K562 (cell line): Measurements from ENCODE around the gene C20orf96. TPM values are rescaled to one million over a fixed set of nuclear protein-coding genes. Genes with fewer than 3 reads are reported as not detected.

Experiments
- ATAC-seq: fragments of 200-7000 bp; cut with Tn5 transposase; 3 replicates; pipeline ENCODE4 v1.9.1; 2020; ENCODE audit warnings: moderate library complexity
- BruUV-seq: library from RNA; stranded (reverse); fragments of 400-500 nt; replicated peaks from 2 replicates; lab custom pipeline; 2021; lab: Mats Ljungman, UMichigan
- CTCF ChIA-PET: fragments of 300-600 bp; formaldehyde crosslinking; extraction: SDS; loops from one replicate; lab custom pipeline; 2021; ENCODE audit warnings: low intra/inter-chr PET ratio; lab: Yijun Ruan, JAX
- POLR2A ChIA-PET: fragments of 300-600, 350-650 bp; sonication (Branson Sonifier 250); formaldehyde crosslinking; extraction: SDS; loops from one replicate; lab custom pipeline; 2021; ENCODE audit warnings: antibody characterized with exemption, inconsistent platforms; lab: Yijun Ruan, JAX
- DNase-seq, 4 experiments: peaks; one replicate each; pipeline versions ENCODE4 v3.0.0 to v3.0.0-alpha.2; 2011 to 2018; ENCODE audit warnings: low spot score in 3 of 4, mixed read lengths in 3 of 4; ENCODE audit errors: extremely low read depth in 1 of 4
- FAIRE-seq: peaks from 2 replicates; lab custom pipeline; 2011; peaks lifted over from hg19 to GRCh38; lab: Jason Lieb, UNC
- H2AFZ ChIP-seq: 2 replicates; pipeline ENCODE4 v1.6.0; 2011; ENCODE audit warnings: low read depth, low read length, control low read depth, inconsistent platforms
- H3K27ac ChIP-seq: fragments of 200-600 bp; 3 replicates; pipeline ENCODE4 v1.8.0; 2011; ENCODE audit warnings: low read depth, mild to moderate bottlenecking, control low read depth, inconsistent platforms, low read length, moderate library complexity, mixed read lengths; ENCODE audit errors: extremely low read depth
- H3K27me3 ChIP-seq, 2 experiments: fragments of 300-600 bp in 1 of 2; 2 replicates in 1 of 2; 3 replicates in 1 of 2; pipeline versions ENCODE4 v1.6.0 to v1.8.0; 2011; ENCODE audit warnings: inconsistent platforms in 2 of 2, low read length in 2 of 2, mild to moderate bottlenecking in 1 of 2, mixed read lengths in 1 of 2, moderate library complexity in 1 of 2; ENCODE audit not compliant: control insufficient read depth in 2 of 2, insufficient read depth in 2 of 2
- H3K36me3 ChIP-seq: fragments of 300-600 bp; 3 replicates; pipeline ENCODE4 v1.8.0; 2011; ENCODE audit warnings: mild to moderate bottlenecking, low read length, inconsistent platforms; ENCODE audit not compliant: control insufficient read depth, insufficient read depth
- H3K4me1 ChIP-seq, 2 experiments: fragments of 200-600 bp in 1 of 2; replicated peaks in 1 of 2; 2 replicates in 1 of 2; 3 replicates in 1 of 2; pipeline versions ENCODE4 v1.5.1 to v1.8.0; 2011; ENCODE audit warnings: inconsistent platforms in 2 of 2, low read length in 2 of 2, mild to moderate bottlenecking in 1 of 2, mixed read lengths in 1 of 2, moderate library complexity in 1 of 2; ENCODE audit not compliant: control insufficient read depth in 2 of 2, insufficient read depth in 2 of 2
- H3K4me2 ChIP-seq: 2 replicates; pipeline ENCODE4 v1.6.1; 2011; ENCODE audit warnings: low read length, control low read depth, inconsistent platforms, mixed read lengths; ENCODE audit not compliant: insufficient read depth
- H3K4me3 ChIP-seq: fragments of 200-600 bp; sonication (generic), shearing (Covaris generic); 2 replicates; pipeline ENCODE4 v1.5.1; 2016; ENCODE audit warnings: control low read depth, inconsistent platforms
- H3K79me2 ChIP-seq: fragments of 200-600 bp; 3 replicates; pipeline ENCODE4 v1.8.0; 2011; ENCODE audit warnings: low read length, inconsistent platforms; ENCODE audit not compliant: control insufficient read depth, insufficient read depth
- H3K9ac ChIP-seq, 2 experiments: 2 replicates each; pipeline versions ENCODE4 v1.6.0 to v1.6.1; 2011; ENCODE audit warnings: low read depth in 2 of 2, low read length in 2 of 2, control low read depth in 1 of 2, inconsistent platforms in 1 of 2, mild to moderate bottlenecking in 1 of 2, mixed read lengths in 1 of 2; ENCODE audit not compliant: insufficient read depth in 1 of 2
- H3K9me1 ChIP-seq: one replicate; pipeline ENCODE4 v1.6.0; 2011; ENCODE audit warnings: inconsistent platforms, mild to moderate bottlenecking, low read length, moderate library complexity; ENCODE audit not compliant: control insufficient read depth, insufficient read depth
- H3K9me3 ChIP-seq: replicated peaks from 2 replicates; pipeline ENCODE4 v1.5.1; 2011; ENCODE audit warnings: low read depth, low read length, inconsistent platforms; ENCODE audit not compliant: control insufficient read depth, insufficient read depth
- H4K20me1 ChIP-seq: replicated peaks from 2 replicates; pipeline ENCODE4 v1.6.1; 2011; ENCODE audit warnings: low read length, inconsistent platforms, mixed read lengths; ENCODE audit not compliant: control insufficient read depth, insufficient read depth
- RBBP5 ChIP-seq: fragments of 200-600 bp; sonication (generic); IDR thresholded peaks from 2 replicates; pipeline ENCODE4 v1.6.1; 2012; ENCODE audit warnings: borderline replicate concordance, mild to moderate bottlenecking, low read length, control low read depth, inconsistent platforms; ENCODE audit not compliant: insufficient read depth, poor library complexity, severe bottlenecking
- SRSF9 ChIP-seq: fragments of 200-400 bp; formaldehyde crosslinking; IDR thresholded peaks from 2 replicates; pipeline ENCODE4 v1.6.1; 2017; ENCODE audit warnings: low read depth, low read length, borderline replicate concordance
- SUPT5H ChIP-seq: fragments of 450-650 bp; IDR thresholded peaks from 2 replicates; pipeline ENCODE4 v1.6.1; 2016
- THAP7 ChIP-seq: fragments of 250-450 bp; sonication (Bioruptor Pico); IDR thresholded peaks from 2 replicates; pipeline ENCODE4 v1.5.0; 2021
- VEZF1 ChIP-seq: fragments of 200-800 bp; sonication (Bioruptor generic); IDR thresholded peaks from 2 replicates; pipeline ENCODE4 v1.6.1; 2017; ENCODE audit warnings: missing genetic modification characterization, missing compliant biosample characterization
- WGBS: fragments of 100-300 bp; shearing (Covaris generic); methylation state at CpG from one replicate; pipeline ENCODE4 v1.1.6; 2016; ENCODE audit warnings: low coverage, mixed read lengths; ENCODE audit not compliant: insufficient coverage; ENCODE audit errors: missing lambda C conversion rate; 5-methylcytosine and 5-hydroxymethylcytosine counted together
- in situ Hi-C: fragments of 300-500 bp; cut with MboI; formaldehyde crosslinking; loops from 4 replicates; pipeline ENCODE4 v1.15.0; 2018; ENCODE audit warnings: inconsistent platforms, mixed read lengths
- intact Hi-C: fragments of 100-400 bp; cut with micrococcal nuclease; formaldehyde crosslinking; loops from 2 replicates; pipeline ENCODE4 v1.14.2; 2022
- polyA plus RNA-seq, 8 experiments: library from polyadenylated mRNA; depleted of rRNA in 4 of 8; stranded (reverse) in 5 of 8; unstranded in 3 of 8; fragments of >200 nt; fragmentation: Nextera tagmentation in 2 of 8; fragmentation: Illumina TruSeq in 1 of 8; extraction: Ambion mirVana in 2 of 8; extraction: Trizol in 1 of 8; gene quantifications; 2 replicates each; pipeline versions ENCODE4 v1.2.1 to v1.2.3, GENCODE V29; 2011 to 2014; ENCODE audit warnings: inconsistent platforms in 1 of 8, missing spikeins in 1 of 8
- total RNA-seq, 7 experiments: library from RNA; depleted of rRNA in 6 of 7; stranded (reverse); fragments of >200 nt in 6 of 7; fragmentation: Illumina TruSeq in 2 of 7; extraction: Trizol in 2 of 7; gene quantifications; 2 replicates each; pipeline versions ENCODE4 v1.2.1 to v1.2.3, GENCODE V29; 2011 to 2021; ENCODE audit warnings: low replicate concordance in 1 of 7
- TF ChIP-seq, protein P1 (sequence below): sonication (generic); formaldehyde crosslinking; IDR thresholded peaks from 2 replicates; pipeline ENCODE4 v1.8.0; 2022; ENCODE audit warnings: mild to moderate bottlenecking, missing genetic modification reagents

C20orf96 gene
- total and polyA plus RNA-seq, 9 of the 15 experiments (the other 6 are each of a cell fraction or from before 2014, with no cell fraction given), result 1.7 to 11.7 (median 4.2) TPM

DNA sequence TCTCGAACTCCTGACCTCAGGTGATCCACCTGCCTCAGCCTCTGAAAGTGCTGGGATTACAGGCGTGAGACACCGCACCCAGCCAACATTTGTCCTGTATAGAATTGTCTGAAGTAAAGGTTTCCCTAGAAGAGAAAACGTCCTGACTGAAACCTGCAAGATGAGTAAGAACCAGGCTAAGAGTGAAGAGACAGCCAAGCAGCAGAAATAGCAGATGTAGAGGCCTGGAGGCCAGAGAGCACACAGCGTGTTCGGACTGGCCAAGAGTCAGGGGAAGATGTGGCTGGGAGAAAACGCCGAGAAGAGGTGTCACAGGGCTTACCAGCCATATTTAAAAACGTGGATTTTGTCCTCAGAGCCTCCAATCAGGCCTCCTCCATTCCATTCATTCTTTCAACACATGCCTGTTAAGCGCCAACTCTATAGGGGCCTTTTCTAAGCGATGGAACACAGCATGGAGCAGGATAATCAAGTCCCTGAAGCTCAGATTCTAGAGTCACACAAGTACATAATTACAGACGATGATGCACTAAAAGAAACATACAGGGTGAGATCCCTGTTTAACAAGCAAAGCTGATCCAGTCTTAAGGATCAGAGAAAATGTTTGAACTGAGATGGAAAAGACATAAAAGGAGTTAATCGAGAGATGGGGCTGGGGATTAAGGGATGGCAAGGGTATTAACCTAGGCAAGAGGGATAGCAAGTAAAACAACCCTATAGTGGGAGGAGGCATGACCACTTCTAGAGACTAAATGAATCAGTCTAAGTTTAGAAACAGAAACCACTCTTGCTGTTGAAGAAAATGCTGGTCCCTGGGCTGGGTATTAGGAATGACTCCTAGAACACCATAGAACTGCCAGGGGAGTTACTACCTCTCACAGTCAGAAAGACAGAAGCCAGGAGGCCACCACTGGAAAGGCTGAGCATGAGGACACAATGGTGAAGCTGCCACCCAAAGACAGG lies 11.6 kb upstream of the C20orf96 start:
- TF ChIP-seq THAP7 (CRISPR knock-in tag) (no peak), RBBP5 (no peak), SUPT5H (no peak), VEZF1 (no peak), SRSF9 (no peak)
- TF ChIP-seq, protein P1, sequence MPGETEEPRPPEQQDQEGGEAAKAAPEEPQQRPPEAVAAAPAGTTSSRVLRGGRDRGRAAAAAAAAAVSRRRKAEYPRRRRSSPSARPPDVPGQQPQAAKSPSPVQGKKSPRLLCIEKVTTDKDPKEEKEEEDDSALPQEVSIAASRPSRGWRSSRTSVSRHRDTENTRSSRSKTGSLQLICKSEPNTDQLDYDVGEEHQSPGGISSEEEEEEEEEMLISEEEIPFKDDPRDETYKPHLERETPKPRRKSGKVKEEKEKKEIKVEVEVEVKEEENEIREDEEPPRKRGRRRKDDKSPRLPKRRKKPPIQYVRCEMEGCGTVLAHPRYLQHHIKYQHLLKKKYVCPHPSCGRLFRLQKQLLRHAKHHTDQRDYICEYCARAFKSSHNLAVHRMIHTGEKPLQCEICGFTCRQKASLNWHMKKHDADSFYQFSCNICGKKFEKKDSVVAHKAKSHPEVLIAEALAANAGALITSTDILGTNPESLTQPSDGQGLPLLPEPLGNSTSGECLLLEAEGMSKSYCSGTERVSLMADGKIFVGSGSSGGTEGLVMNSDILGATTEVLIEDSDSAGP (CRISPR knock-in tag), result no peak
- no TSS peak for BruUV-seq
- peaks cover 13% of the 10 kb centered on the region for H4K20me1 ChIP-seq
- H3K79me2 ChIP-seq, result peaks cover 40% of the 10 kb centered on the region
- no peak overlapping the region for H3K27ac ChIP-seq
- no peaks in the 10 kb centered on the region for H3K9me1 ChIP-seq
- H3K4me3 ChIP-seq, result no peak overlapping the region
- intact Hi-C loops (no loop called here), in situ Hi-C loops (no loop called here)
- H3K4me2 ChIP-seq, result no peak overlapping the region
- no peak overlapping the region for H3K9ac ChIP-seq
- peaks cover 10 to 17% of the 10 kb centered on the region in 2 experiments; a peak in 4 of 5 replicates for H3K4me1 ChIP-seq
- WGBS, result 85% methylated on average over 13 of the region's 13 CpGs
- H2AFZ ChIP-seq, result no peak overlapping the region
- DNase-seq, result no peak
- H3K27me3 ChIP-seq, result no peaks in the 10 kb centered on the region
- H3K9me3 ChIP-seq, result no peaks in the 10 kb centered on the region
- ATAC-seq, result no peak
- peaks cover 25% of the 10 kb centered on the region; the same call in 2 of the 3 replicates for H3K36me3 ChIP-seq
- ChIA-PET CTCF (no interaction called here), POLR2A (interaction anchor here (0.6 to 1.3 kb wide), 2 partner anchors 20 to 77 kb away, joined by 3 read pairs; no protein-coding TSS in a partner anchor)
- FAIRE-seq, result no peak
